Omental fat pad (tissue), 4 donors: ENCODE results near the gene MYL7. TPM values are rescaled to one million over a fixed set of nuclear protein-coding genes. Genes with fewer than 3 reads are reported as not detected.

ENCODE experiments used
- ATAC-seq: fragments of 150-250 bp; one replicate; pipeline ENCODE4 v1.9.1; 2016; ENCODE audit warnings: mild to moderate bottlenecking, moderate library complexity; ENCODE audit not compliant: low FRiP score
- DNase-seq: peaks from one replicate; pipeline ENCODE4 v3.0.0-alpha.2; 2019; ENCODE audit warnings: low spot score
- total RNA-seq, 4 donors: library from RNA; depleted of rRNA; stranded (reverse); fragments of >200 nt; gene quantifications; one replicate each; pipeline ENCODE4 v1.1.0, GENCODE V29; 2016
- TF ChIP-seq, protein P1 (sequence below), 3 donors: fragments of 450-650 bp; IDR thresholded peaks; one replicate each; pipeline ENCODE4 v1.5.1; 2016 to 2017; ENCODE audit warnings: antibody characterized with exemption in 3 of 3, mild to moderate bottlenecking in 3 of 3, moderate library complexity in 2 of 3

Gene MYL7
- total RNA-seq, 4 donors from 2014 or later, result not detected

DNA sequence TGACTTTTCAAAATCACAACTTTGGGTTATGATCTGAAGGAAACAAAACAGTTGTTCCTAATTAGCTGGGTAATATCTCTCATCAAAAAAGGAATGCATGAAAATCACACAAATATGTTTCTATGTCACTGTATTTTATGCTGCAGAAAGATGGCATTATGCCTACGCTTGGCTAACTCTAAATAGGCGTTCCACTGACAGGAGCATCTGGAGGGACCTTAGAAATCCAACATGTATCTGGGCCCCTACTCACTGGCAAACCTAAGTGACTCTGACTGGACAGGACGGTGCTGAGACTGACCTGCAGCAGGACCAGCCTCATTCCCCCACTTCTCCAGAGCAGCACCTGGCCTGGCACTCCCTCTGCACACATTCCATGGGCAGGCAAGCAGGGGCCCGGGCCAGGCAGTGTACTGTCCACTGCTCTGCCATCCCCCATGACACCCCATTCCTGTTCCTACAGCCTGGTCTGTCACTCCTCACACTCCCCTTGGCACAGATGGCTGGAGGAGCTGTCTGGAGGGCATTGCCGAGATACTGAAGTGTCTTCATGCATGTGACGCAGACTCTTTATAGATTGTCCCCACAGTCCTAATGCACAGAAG lies 2.6 kb upstream of the MYL7 start:
- DNase-seq (no peak), ATAC-seq (no peak)
- TF ChIP-seq, protein P1, sequence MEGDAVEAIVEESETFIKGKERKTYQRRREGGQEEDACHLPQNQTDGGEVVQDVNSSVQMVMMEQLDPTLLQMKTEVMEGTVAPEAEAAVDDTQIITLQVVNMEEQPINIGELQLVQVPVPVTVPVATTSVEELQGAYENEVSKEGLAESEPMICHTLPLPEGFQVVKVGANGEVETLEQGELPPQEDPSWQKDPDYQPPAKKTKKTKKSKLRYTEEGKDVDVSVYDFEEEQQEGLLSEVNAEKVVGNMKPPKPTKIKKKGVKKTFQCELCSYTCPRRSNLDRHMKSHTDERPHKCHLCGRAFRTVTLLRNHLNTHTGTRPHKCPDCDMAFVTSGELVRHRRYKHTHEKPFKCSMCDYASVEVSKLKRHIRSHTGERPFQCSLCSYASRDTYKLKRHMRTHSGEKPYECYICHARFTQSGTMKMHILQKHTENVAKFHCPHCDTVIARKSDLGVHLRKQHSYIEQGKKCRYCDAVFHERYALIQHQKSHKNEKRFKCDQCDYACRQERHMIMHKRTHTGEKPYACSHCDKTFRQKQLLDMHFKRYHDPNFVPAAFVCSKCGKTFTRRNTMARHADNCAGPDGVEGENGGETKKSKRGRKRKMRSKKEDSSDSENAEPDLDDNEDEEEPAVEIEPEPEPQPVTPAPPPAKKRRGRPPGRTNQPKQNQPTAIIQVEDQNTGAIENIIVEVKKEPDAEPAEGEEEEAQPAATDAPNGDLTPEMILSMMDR (IDR thresholded peaks at IDR 0.05), result no peak

DNA sequence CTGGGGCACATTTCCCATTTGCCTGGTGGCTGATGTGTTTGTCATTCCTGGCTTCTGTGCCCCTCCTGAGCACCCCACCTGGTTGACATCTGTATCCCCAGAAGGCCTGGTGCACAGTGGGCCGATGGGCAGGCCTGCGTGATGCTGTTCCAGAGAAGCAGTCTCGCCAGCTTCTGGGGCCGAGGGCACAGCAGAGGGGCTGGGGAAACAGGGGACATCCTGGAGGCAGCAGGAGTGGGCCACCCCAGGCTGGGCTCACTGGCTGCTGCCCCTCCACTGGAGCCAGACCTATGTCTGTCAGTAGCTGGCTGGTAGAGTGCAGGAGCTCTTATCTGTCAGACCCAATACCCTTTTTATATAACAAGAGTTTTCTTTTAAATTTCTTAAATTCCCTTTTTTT lies 896 bp upstream of the MYL7 start:
- ATAC-seq, result no peak
- TF ChIP-seq, protein P1 (IDR thresholded peaks at IDR 0.05), result no peak
- DNase-seq, result no peak

DNA sequence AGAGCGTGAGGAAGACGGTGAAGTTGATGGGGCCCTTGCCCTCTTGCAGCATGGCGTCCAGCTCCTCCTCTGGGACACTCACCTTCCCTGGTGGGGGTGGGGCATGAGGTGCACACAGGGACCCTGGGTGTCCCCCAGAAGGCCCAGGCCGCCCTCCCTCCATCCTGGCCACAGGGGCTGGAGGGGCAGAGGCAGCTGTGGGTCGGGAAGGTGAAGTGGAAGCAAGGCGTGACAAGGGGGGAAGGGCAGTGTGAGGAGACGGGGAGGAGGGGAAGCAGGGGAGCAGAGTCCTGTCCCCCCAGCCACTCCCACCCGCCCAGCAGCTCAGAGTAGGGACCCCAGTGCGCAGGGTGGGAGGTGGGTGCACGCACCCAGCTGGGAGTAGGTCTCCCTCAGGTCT lies 791 bp downstream of the MYL7 start:
- DNase-seq, result no peak
- no peak for ATAC-seq
- TF ChIP-seq, protein P1 (IDR thresholded peaks at IDR 0.05), result no peak

DNA sequence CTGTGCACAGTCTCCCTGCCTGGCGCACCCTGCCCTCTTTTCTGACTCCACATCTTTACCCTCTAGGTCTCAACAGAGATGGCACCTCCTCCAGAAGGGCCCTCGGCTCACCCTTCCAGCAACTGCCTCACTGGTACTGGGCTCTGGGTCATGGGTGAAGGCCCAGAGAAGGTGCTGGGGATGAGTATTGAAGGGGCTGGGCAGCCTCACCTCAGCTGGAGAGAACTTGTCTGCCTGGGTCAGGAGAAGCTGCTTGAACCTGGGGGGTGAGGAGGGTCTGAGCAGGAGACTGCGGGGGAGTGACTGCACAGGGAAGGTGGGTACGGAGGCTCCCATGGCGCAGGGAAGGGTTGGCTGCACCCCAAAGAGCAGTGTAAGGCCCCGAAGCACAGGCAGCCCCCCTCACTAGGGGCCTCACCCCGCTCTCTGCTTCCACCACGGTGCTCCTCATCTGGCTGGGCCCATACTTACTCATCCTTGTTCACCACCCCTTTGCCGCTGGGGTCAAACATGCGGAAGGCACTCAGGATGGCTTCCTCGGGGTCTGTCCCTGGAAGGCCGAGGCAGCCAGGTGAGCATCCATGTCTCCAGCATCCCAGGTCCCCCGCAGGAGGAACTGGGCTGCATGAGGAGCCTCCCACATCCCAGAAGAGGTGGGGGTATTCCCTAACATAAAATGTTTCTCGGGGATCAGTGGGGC lies 1.7 kb downstream of the MYL7 start:
- no peak for ATAC-seq
- TF ChIP-seq, protein P1 (IDR thresholded peaks at IDR 0.05), result no peak
- DNase-seq, result no peak

DNA sequence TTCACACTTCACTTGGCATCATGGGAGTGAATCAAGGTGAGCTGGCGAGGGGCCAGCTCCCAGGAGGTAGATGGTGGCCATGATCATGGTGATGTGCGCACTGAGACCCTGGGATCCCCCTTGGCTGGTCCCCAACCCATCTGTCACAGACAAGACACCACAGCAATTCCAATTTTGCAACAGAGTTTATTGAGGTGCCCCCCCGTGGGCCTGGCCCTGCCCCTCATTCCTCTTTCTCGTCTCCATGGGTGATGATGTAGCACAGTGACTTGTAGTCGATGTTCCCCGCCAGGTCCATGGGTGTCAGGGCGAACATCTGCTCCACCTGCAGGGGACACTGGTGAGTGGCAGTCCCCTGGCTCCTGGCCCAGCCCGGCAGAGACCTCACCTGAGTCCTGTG lies 2.4 kb downstream of the MYL7 start:
- ATAC-seq (no peak), DNase-seq (no peak)
- TF ChIP-seq, protein P1 (IDR thresholded peaks at IDR 0.05), result no peak

DNA sequence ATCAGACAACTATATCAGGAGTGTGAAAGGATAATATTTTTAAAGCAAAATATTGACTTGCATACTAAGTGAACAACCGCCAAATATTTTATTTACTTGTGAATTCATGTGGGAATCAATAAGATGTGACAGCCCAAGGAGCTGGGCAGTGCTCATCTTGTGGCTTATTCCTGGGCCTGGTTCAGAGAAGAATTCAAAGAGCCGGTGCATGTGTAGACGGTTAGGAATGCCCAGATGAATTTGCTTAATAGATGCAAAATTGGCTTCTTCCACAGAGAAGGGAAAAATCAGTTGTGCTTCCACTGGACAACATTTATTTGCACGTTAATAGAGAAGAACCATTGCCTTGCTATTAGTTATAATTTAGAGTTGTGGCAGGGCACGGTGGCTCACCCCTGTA lies 4.4 kb downstream of the MYL7 start:
- TF ChIP-seq, protein P1 (IDR thresholded peaks at IDR 0.05), result no peak

More for the DNA sequence above, 4.4 kb downstream of the MYL7 start:
- DNase-seq, result no peak
- ATAC-seq, result no peak
